HepG2 (cell line): ENCODE results near the gene CRIP1. TPM values are rescaled to one million over a fixed set of nuclear protein-coding genes. Genes with fewer than 3 reads are reported as not detected.
A peak's percentile ranks its signal among the peaks of the same experiment; 100 is the strongest.

Source experiments
- E2F1 ChIP-seq: sonication (generic); formaldehyde crosslinking; IDR thresholded peaks from 2 replicates; pipeline ENCODE4 v1.5.0; 2020; ENCODE audit warnings: missing genetic modification reagents
- HMG20A ChIP-seq: IDR thresholded peaks from 2 replicates; pipeline ENCODE4 v1.6.1; 2016; ENCODE audit warnings: borderline replicate concordance
- KAT8 ChIP-seq: IDR thresholded peaks from 2 replicates; pipeline ENCODE4 v1.6.1; 2016; ENCODE audit warnings: missing genetic modification reagents, missing compliant biosample characterization
- MTERF4 ChIP-seq: sonication (generic); formaldehyde crosslinking; IDR thresholded peaks from 2 replicates; pipeline ENCODE4 v1.8.0; 2023; ENCODE audit warnings: mild to moderate bottlenecking, missing genetic modification reagents
- MYNN ChIP-seq: sonication (generic); formaldehyde crosslinking; IDR thresholded peaks from 2 replicates; pipeline ENCODE4 v1.4.0; 2020; ENCODE audit warnings: mild to moderate bottlenecking, low read depth, missing genetic modification reagents
- NCOA1 ChIP-seq: sonication (generic); formaldehyde crosslinking; IDR thresholded peaks from 2 replicates; pipeline ENCODE4 v1.9.0; 2021; ENCODE audit warnings: missing genetic modification reagents
- SMARCE1 ChIP-seq: fragments of 450-650 bp; IDR thresholded peaks from 2 replicates; pipeline ENCODE4 v1.6.1; 2017; ENCODE audit warnings: borderline replicate concordance
- TOPORS ChIP-seq: sonication (generic); formaldehyde crosslinking; IDR thresholded peaks from 2 replicates; pipeline ENCODE4 v1.8.0; 2023; ENCODE audit warnings: mild to moderate bottlenecking, missing genetic modification reagents
- YY1 ChIP-seq: IDR thresholded peaks from 2 replicates; pipeline ENCODE4 v1.6.1; 2011; ENCODE audit warnings: low read length, low read depth, moderate library complexity, mild to moderate bottlenecking; ENCODE audit not compliant: insufficient read depth, insufficient replicate concordance
- ZEB1 ChIP-seq: IDR thresholded peaks from 2 replicates; pipeline ENCODE4 v1.6.1; 2012; ENCODE audit warnings: mild to moderate bottlenecking, low read depth, inconsistent platforms; ENCODE audit not compliant: insufficient replicate concordance
- ZNF101 ChIP-seq: sonication (generic); formaldehyde crosslinking; IDR thresholded peaks from 2 replicates; pipeline ENCODE4 v1.4.0; 2020; ENCODE audit warnings: mild to moderate bottlenecking, low read depth, missing genetic modification reagents, borderline replicate concordance
- ZNF281 ChIP-seq: sonication (generic); formaldehyde crosslinking; IDR thresholded peaks from 2 replicates; pipeline ENCODE4 v1.4.0; 2020; ENCODE audit warnings: missing genetic modification reagents, borderline replicate concordance
- ZNF318 ChIP-seq: sonication (generic); formaldehyde crosslinking; IDR thresholded peaks from 2 replicates; pipeline ENCODE4 v1.4.0; 2020; ENCODE audit warnings: mild to moderate bottlenecking, missing genetic modification reagents
- polyA plus RNA-seq, 8 experiments: library from polyadenylated mRNA; depleted of rRNA in 3 of 8; stranded (reverse) in 7 of 8; unstranded in 1 of 8; fragments of >200 nt; fragmentation: Illumina TruSeq in 4 of 8; extraction: Trizol in 4 of 8; gene quantifications; 2 replicates each; pipeline versions ENCODE4 v1.2.1 to v1.2.3, GENCODE V29; 2011 to 2016; ENCODE audit warnings: low read depth in 4 of 8, missing spikeins in 1 of 8, mixed read lengths in 1 of 8; ENCODE audit not compliant: insufficient read depth in 1 of 8
- total RNA-seq, 5 experiments: library from RNA; depleted of rRNA; stranded (reverse); fragments of >200 nt; fragmentation: Illumina TruSeq; extraction: Trizol; gene quantifications; 2 replicates each; pipeline ENCODE4 v1.2.3, GENCODE V29; 2016; ENCODE audit warnings: low read depth in 1 of 5
- TF ChIP-seq, protein P1 (sequence below): fragments of 450-650 bp; IDR thresholded peaks from 2 replicates; pipeline ENCODE4 v1.6.1; 2017

CRIP1 gene
- total and polyA plus RNA-seq, 2 of the 13 experiments (the other 11 are each of a cell fraction or from before 2014, with no cell fraction given): 53.9 to 59.5 TPM

GRCh38 chr14:105527826-105528585 lies 41.3 kb downstream of the CRIP1 start (continued):
- TF ChIP-seq ZNF318 (CRISPR knock-in tag): no peak
- no peak for TF ChIP-seq TOPORS (CRISPR knock-in tag)
- no peak for TF ChIP-seq SMARCE1
- peak; percentile 23; the same call in 1 of the 2 replicates for TF ChIP-seq ZNF281 (CRISPR knock-in tag)
- TF ChIP-seq E2F1 (CRISPR knock-in tag): peak; percentile 62; the same call in 1 of the 2 replicates
- TF ChIP-seq YY1: peak; percentile 59
- TF ChIP-seq KAT8 (CRISPR knock-in tag): peak; percentile 66
- TF ChIP-seq, protein P1, sequence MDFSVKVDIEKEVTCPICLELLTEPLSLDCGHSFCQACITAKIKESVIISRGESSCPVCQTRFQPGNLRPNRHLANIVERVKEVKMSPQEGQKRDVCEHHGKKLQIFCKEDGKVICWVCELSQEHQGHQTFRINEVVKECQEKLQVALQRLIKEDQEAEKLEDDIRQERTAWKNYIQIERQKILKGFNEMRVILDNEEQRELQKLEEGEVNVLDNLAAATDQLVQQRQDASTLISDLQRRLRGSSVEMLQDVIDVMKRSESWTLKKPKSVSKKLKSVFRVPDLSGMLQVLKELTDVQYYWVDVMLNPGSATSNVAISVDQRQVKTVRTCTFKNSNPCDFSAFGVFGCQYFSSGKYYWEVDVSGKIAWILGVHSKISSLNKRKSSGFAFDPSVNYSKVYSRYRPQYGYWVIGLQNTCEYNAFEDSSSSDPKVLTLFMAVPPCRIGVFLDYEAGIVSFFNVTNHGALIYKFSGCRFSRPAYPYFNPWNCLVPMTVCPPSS: no peak
- TF ChIP-seq HMG20A (CRISPR knock-in tag): no peak
- no peak for TF ChIP-seq ZNF101 (CRISPR knock-in tag)
- no peak for TF ChIP-seq NCOA1 (CRISPR knock-in tag)
- TF ChIP-seq MYNN: 0 out of 2 replicates have a peak, but pooled peaks have one; percentile 38
- no peak for TF ChIP-seq ZEB1
- TF ChIP-seq MTERF4 (CRISPR knock-in tag): no peak; the same call in 1 of the 2 replicates
